Spleen (tissue), 11 donors: ENCODE measurements around the gene ARL5C. TPM values are rescaled to one million over a fixed set of nuclear protein-coding genes. Genes with fewer than 3 reads are reported as not detected.

ENCODE experiments used
- DNase-seq: peaks from one replicate; pipeline ENCODE4 v3.0.0-alpha.2; 2020
- H3K27ac ChIP-seq, 8 donors: fragments of 200-600 bp; sonication (generic) in 7 of 8; 1 replicate in 4 of 8; 2 replicates in 4 of 8; pipeline versions ENCODE4 v1.5.0 to v1.8.0; 2016 to 2021; ENCODE audit warnings: inconsistent platforms in 4 of 8, mild to moderate bottlenecking in 4 of 8, moderate library complexity in 1 of 8
- H3K27me3 ChIP-seq, 7 donors: fragments of 200-600 bp; sonication (generic) in 6 of 7; replicated peaks in 1 of 7; 1 replicate in 4 of 7; 2 replicates in 3 of 7; pipeline versions ENCODE4 v1.5.0 to v1.8.0; 2016 to 2021; ENCODE audit warnings: inconsistent platforms in 3 of 7, mild to moderate bottlenecking in 1 of 7
- H3K36me3 ChIP-seq, 6 donors: fragments of 200-600 bp; sonication (generic) in 5 of 6; 1 replicate in 4 of 6; 2 replicates in 2 of 6; pipeline versions ENCODE4 v1.5.0 to v1.8.0; 2016 to 2021; ENCODE audit warnings: inconsistent platforms in 2 of 6
- H3K4me1 ChIP-seq, 6 donors: fragments of 200-600 bp; sonication (generic) in 5 of 6; 1 replicate in 3 of 6; 2 replicates in 3 of 6; pipeline versions ENCODE4 v1.5.0 to v1.8.0; 2016 to 2021; ENCODE audit warnings: inconsistent platforms in 3 of 6
- H3K4me3 ChIP-seq, 8 donors: fragments of 200-600 bp; sonication (generic) in 7 of 8; 1 replicate in 4 of 8; 2 replicates in 4 of 8; pipeline versions ENCODE4 v1.5.0 to v1.8.0; 2016 to 2021; ENCODE audit warnings: inconsistent platforms in 4 of 8, mild to moderate bottlenecking in 4 of 8, moderate library complexity in 2 of 8
- H3K9me3 ChIP-seq, 8 donors: fragments of 200-600 bp; sonication (generic) in 7 of 8; 1 replicate in 4 of 8; 2 replicates in 4 of 8; pipeline versions ENCODE4 v1.5.0 to v1.8.0; 2016 to 2021; ENCODE audit warnings: inconsistent platforms in 4 of 8
- CTCF ChIP-seq, 11 experiments: fragments of 200-600 bp in 7 of 11; fragments of 450-650 bp in 4 of 11; sonication (generic) in 4 of 11; IDR thresholded peaks in 8 of 11; conservative IDR thresholded peaks in 3 of 11; 1 replicate in 7 of 11; 2 replicates in 4 of 11; pipeline versions ENCODE4 v1.4.0 to v1.8.0; 2016 to 2021; ENCODE audit warnings: antibody characterized with exemption in 11 of 11, inconsistent platforms in 4 of 11, mild to moderate bottlenecking in 1 of 11
- POLR2A ChIP-seq, 3 donors: fragments of 450-650 bp; IDR thresholded peaks; one replicate each; pipeline ENCODE4 v1.5.1; 2017; ENCODE audit warnings: antibody characterized with exemption in 3 of 3, mild to moderate bottlenecking in 1 of 3
- POLR2AphosphoS5 ChIP-seq, 3 donors: sonication (generic); formaldehyde crosslinking; IDR thresholded peaks; one replicate each; pipeline ENCODE4 v1.5.1; 2017; ENCODE audit warnings: antibody characterized with exemption in 3 of 3
- WGBS, 5 donors: extraction: QIAGEN DNeasy Blood & Tissue Kit in 3 of 5; methylation state at CpG; one replicate each; pipeline versions ENCODE4 v1.1.5 to v1.1.7; 2013 to 2018; 5-methylcytosine and 5-hydroxymethylcytosine counted together
- intact Hi-C: fragments of 100-400 bp; cut with DNase I; formaldehyde crosslinking; loops from one replicate; pipeline ENCODE4 v1.15.0; 2023; ENCODE audit warnings: low total_unique reads
- polyA plus RNA-seq, 3 donors: library from polyadenylated mRNA; stranded (reverse); fragments of 200-250 nt; gene quantifications; one replicate each; pipeline ENCODE4 v1.2.1, GENCODE V29; 2013
- total RNA-seq, 7 donors: library from RNA; depleted of rRNA in 3 of 7; stranded (reverse); fragments of >200 nt in 3 of 7; fragmentation: NEBNext Ultra II Directional in 4 of 7; extraction: Animal tissue kit (Norgen Biotek cat#: 25700) in 4 of 7; gene quantifications; one replicate each; pipeline versions ENCODE4 v1.1.0 to v1.2.1, GENCODE V29; 2016 to 2021
- donor health status: healthy with polysubstance abuse.
- donor health status: DM: no; HTN: no; CAD: no; lungs with moderate emphysema.
- donor health status: DM: no; HTN: no; CAD: no.
- donor health status: Bipolar disorder and iron deficiency.
- donor health status: healthy.
- donor health status: DM: no; HTN: no; CAD: no.
- donor health status: DM: yes; HTN: yes; CAD: no.

Gene ARL5C
- total and polyA plus RNA-seq, 10 donors = not detected

GRCh38 chr17:39147221-39148185, 18.5 kb downstream of the ARL5C start:
- no peak for TF ChIP-seq POLR2A (IDR thresholded peaks at IDR 0.05)
- TF ChIP-seq POLR2AphosphoS5 (IDR thresholded peaks at IDR 0.05) = no peak
- TF ChIP-seq CTCF (IDR thresholded peaks at IDR 0.05 in 8 of 11, conservative IDR thresholded peaks at IDR 0.05 in 3 of 11) = no peak
- Histone ChIP-seq H3K36me3 (no peaks in the 10 kb centered on the region), H3K27me3 (peaks cover 0 to 38% (median 18%) of the 10 kb centered on the region in 7 donors), H3K4me1 (peaks cover 8 to 24% (median 19%) of the 10 kb centered on the region in 6 donors), H3K4me3 (no peak overlapping the region), H3K9me3 (no peaks in the 10 kb centered on the region), H3K27ac (no peak overlapping the region)
- 62 to 72% (median 67%) methylated on average over 13 of the region's 13 CpGs for WGBS, 5 donors
- DNase-seq = no peak
- intact Hi-C loops = no loop called here

GRCh38 chr17:39146273-39146672, 19.7 kb downstream of the ARL5C start:
- intact Hi-C loops = no loop called here
- TF ChIP-seq CTCF (IDR thresholded peaks at IDR 0.05 in 8 of 11, conservative IDR thresholded peaks at IDR 0.05 in 3 of 11) = no peak
- TF ChIP-seq POLR2A (IDR thresholded peaks at IDR 0.05) = no peak
- TF ChIP-seq POLR2AphosphoS5 (IDR thresholded peaks at IDR 0.05) = no peak
- H3K27ac ChIP-seq = no peak overlapping the region
- DNase-seq = no peak
- H3K36me3 ChIP-seq = no peaks in the 10 kb centered on the region
- H3K27me3 ChIP-seq = peaks cover 0 to 25% (median 11%) of the 10 kb centered on the region in 7 donors
- peaks cover 3 to 11% (median 7%) of the 10 kb centered on the region in 6 donors for H3K4me1 ChIP-seq
- WGBS, 5 donors = 90 to 100% (median 93%) methylated on average over 3 of the region's 3 CpGs
- peaks cover 0 to 3% (median under 1%) of the 10 kb centered on the region in 8 donors for H3K9me3 ChIP-seq
- no peak overlapping the region for H3K4me3 ChIP-seq

- no peaks in the 10 kb centered on the region for H3K36me3 ChIP-seq
- H3K4me1 ChIP-seq = peaks cover 0 to under 1% (median 0%) of the 10 kb centered on the region in 6 donors
- H3K27me3 ChIP-seq = peaks cover 0 to 14% (median 0%) of the 10 kb centered on the region in 7 donors
- no peak for DNase-seq
- peaks cover 0 to 6% (median 2%) of the 10 kb centered on the region in 8 donors for H3K9me3 ChIP-seq
- no peak overlapping the region for H3K4me3 ChIP-seq
- H3K27ac ChIP-seq = no peak overlapping the region
- WGBS, 5 donors = 79 to 97% (median 85%) methylated on average over 2 to 3 of the region's 3 CpGs
- intact Hi-C loops = no loop called here
- TF ChIP-seq POLR2AphosphoS5 (IDR thresholded peaks at IDR 0.05) = no peak
- TF ChIP-seq CTCF (IDR thresholded peaks at IDR 0.05 in 8 of 11, conservative IDR thresholded peaks at IDR 0.05 in 3 of 11) = no peak
- no peak for TF ChIP-seq POLR2A (IDR thresholded peaks at IDR 0.05)
Measured at GRCh38 chr17:39145143-39145542, 20.8 kb downstream of the ARL5C start.

- no peak overlapping the region for H3K27ac ChIP-seq
- TF ChIP-seq POLR2AphosphoS5 (IDR thresholded peaks at IDR 0.05) (no peak), CTCF (IDR thresholded peaks at IDR 0.05 in 8 of 11, conservative IDR thresholded peaks at IDR 0.05 in 3 of 11) (no peak), POLR2A (IDR thresholded peaks at IDR 0.05) (no peak)
- H3K4me3 ChIP-seq = no peak overlapping the region
- WGBS, 5 donors = 42 to 51% (median 46%) methylated on average over 9 of the region's 9 CpGs
- H3K36me3 ChIP-seq = no peaks in the 10 kb centered on the region
- no peak for DNase-seq
- peaks cover 0 to 7% (median 0%) of the 10 kb centered on the region in 7 donors for H3K27me3 ChIP-seq
- no peaks in the 10 kb centered on the region for H3K4me1 ChIP-seq
- peaks cover 0 to 6% (median 2%) of the 10 kb centered on the region in 8 donors for H3K9me3 ChIP-seq
- intact Hi-C loops = no loop called here
Measured at GRCh38 chr17:39144416-39144840, 21.5 kb downstream of the ARL5C start.
